GM12878 (cell line): Measurements from ENCODE around the gene LRRK1. TPM values are rescaled to one million over a fixed set of nuclear protein-coding genes. Genes with fewer than 3 reads are reported as not detected.
A peak's percentile ranks its signal among the peaks of the same experiment; 100 is the strongest.

Experiments used
- MEF2A ChIP-seq: IDR thresholded peaks from 2 replicates; pipeline ENCODE4 v1.6.1; 2011; ENCODE audit warnings: low read depth, mild to moderate bottlenecking, low read length, moderate library complexity; ENCODE audit not compliant: insufficient read depth
- RAD51 ChIP-seq: fragments of 450-650 bp; IDR thresholded peaks from 2 replicates; pipeline ENCODE4 v1.6.1; 2016; ENCODE audit warnings: moderate library complexity, mild to moderate bottlenecking, inconsistent platforms
- ZBTB40 ChIP-seq: fragments of 450-650 bp; IDR thresholded peaks from 2 replicates; pipeline ENCODE4 v1.6.1; 2016; ENCODE audit warnings: mild to moderate bottlenecking, moderate library complexity, borderline replicate concordance
- polyA plus RNA-seq, 11 experiments: library from polyadenylated mRNA; depleted of rRNA in 4 of 11; unstranded in 6 of 11; stranded (reverse) in 5 of 11; fragments of >200 nt; fragmentation: Nextera tagmentation in 4 of 11; fragmentation: Illumina TruSeq in 1 of 11; extraction: Ambion mirVana in 4 of 11; extraction: Trizol in 1 of 11; gene quantifications; 1 replicate in 1 of 11; 2 replicates in 10 of 11; pipeline versions ENCODE4 v1.2.1 to v1.2.3, GENCODE V29; 2011 to 2016; ENCODE audit warnings: inconsistent platforms in 2 of 11, missing spikeins in 2 of 11, low read depth in 1 of 11
- total RNA-seq, 4 experiments: library from RNA; depleted of rRNA in 3 of 4; stranded (reverse); fragments of >200 nt in 3 of 4; fragmentation: Illumina TruSeq in 1 of 4; extraction: Trizol in 1 of 4; gene quantifications; 2 replicates each; pipeline versions ENCODE4 v1.2.1 to v1.2.3, GENCODE V29; 2013 to 2021
- TF ChIP-seq, protein P1 (sequence below): IDR thresholded peaks from 2 replicates; pipeline ENCODE4 v1.6.1; 2012; ENCODE audit warnings: low read length, inconsistent platforms

LRRK1 gene
- total and polyA plus RNA-seq, 10 of the 15 experiments (the other 5 are each of a cell fraction or from before 2014, with no cell fraction given): 2.2 to 58.3 (median 17.9) TPM

DNA sequence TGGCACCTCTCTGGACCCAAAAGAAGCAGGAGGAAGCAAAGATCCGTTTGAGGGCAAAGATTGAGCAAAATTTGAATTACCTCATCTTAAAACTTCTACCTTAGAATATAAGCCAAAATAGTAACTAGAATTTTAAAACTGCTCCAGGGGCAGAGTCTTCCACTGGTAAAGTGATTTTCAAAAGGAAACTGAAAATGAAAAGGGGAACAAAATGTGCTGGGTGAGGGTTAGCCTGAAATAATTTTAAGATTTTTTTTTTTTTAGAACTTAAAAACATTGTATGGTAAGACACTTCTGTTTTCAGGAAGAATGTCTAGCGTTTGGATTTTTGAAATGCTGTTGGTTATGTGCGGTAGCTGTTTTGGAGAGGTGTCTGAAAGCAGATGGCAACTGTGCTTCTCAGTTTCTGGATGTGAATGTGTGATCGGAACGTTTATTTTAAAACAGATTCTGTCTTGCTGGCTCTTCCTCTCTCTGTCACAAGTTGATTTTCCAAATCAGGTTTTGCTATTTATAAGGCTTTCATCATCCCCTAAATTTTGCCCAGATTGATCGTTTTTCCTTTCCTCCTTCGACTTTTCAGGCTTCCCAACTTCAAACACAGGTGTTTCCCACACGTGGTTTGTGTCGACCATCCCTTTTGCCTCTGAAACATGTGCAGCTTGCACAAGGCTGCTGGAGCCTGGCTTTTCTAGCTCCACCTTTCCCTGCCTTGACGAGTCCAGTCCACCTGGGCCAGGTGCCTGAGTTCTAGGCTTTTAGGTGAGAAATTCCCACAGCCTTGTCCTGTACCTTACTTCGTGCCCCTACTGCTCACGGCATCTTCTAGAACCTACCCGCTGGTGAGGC lies 3.3 kb downstream of the LRRK1 start (continued):
- TF ChIP-seq, protein P1, sequence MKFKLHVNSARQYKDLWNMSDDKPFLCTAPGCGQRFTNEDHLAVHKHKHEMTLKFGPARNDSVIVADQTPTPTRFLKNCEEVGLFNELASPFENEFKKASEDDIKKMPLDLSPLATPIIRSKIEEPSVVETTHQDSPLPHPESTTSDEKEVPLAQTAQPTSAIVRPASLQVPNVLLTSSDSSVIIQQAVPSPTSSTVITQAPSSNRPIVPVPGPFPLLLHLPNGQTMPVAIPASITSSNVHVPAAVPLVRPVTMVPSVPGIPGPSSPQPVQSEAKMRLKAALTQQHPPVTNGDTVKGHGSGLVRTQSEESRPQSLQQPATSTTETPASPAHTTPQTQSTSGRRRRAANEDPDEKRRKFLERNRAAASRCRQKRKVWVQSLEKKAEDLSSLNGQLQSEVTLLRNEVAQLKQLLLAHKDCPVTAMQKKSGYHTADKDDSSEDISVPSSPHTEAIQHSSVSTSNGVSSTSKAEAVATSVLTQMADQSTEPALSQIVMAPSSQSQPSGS: peak; percentile 22; the same call in 1 of the 2 replicates
- TF ChIP-seq ZBTB40 (no peak), RAD51 (peak; percentile 46; the same call in 1 of the 2 replicates), MEF2A (0 out of 2 replicates have a peak, but pooled peaks have one; percentile 18)
